ENCODE data around the gene PPP2R2C.

PPP2R2C gene

DNA sequence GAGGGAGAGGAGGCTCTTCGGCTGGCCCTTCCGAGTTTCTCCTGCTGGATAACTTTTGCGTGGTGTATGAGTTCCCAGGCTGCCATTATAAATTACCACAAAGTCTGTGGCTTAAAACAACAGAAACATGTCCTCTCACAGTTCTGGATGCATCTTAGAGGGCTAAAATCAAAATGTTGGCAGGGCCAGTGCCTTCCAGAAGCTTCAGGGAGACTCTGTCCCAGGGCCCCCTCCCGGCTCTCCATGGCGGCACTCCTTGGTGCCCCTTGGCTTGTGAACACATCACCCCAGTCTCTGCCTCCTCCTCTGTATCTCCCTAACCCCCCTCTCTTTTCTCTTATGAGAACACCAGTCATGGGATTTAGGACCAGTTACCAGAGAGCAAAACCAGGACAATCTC, 23.3 kb upstream of the PPP2R2C start:
- no peak for DNase-seq (ENCODE audit: extremely low read depth, low read depth)
- no peak overlapping the region for H3K4me3 ChIP-seq (replicated peaks; ENCODE audit: low read depth, low read length)
- no peak for TF ChIP-seq CTCF (IDR thresholded peaks at IDR 0.05; ENCODE audit: low read depth, low read length, missing control alignments)

- DNase-seq (ENCODE audit: extremely low read depth, low read depth): no peak
- no peak for TF ChIP-seq CTCF (IDR thresholded peaks at IDR 0.05; ENCODE audit: low read depth, low read length, missing control alignments)
- no peak overlapping the region for H3K4me3 ChIP-seq (replicated peaks; ENCODE audit: low read depth, low read length)
Observed at GRCh38 chr4:6495296-6495590, 22.8 kb upstream of the PPP2R2C start.

GRCh38 chr4:6494431-6495295, 22.2 kb upstream of the PPP2R2C start:
- no peak for DNase-seq (ENCODE audit: extremely low read depth, low read depth)
- no peak overlapping the region for H3K4me3 ChIP-seq (replicated peaks; ENCODE audit: low read depth, low read length)

GRCh38 chr4:6493658-6494304, 21.4 kb upstream of the PPP2R2C start:
- no peak for DNase-seq (ENCODE audit: extremely low read depth, low read depth)
- TF ChIP-seq CTCF (IDR thresholded peaks at IDR 0.05; ENCODE audit: low read depth, low read length, missing control alignments): no peak
- no peak overlapping the region for H3K4me3 ChIP-seq (replicated peaks; ENCODE audit: low read depth, low read length)

More at GRCh38 chr4:6494431-6495295, 22.2 kb upstream of the PPP2R2C start:
- TF ChIP-seq CTCF (IDR thresholded peaks at IDR 0.05; ENCODE audit: low read depth, low read length, missing control alignments): no peak

DNA sequence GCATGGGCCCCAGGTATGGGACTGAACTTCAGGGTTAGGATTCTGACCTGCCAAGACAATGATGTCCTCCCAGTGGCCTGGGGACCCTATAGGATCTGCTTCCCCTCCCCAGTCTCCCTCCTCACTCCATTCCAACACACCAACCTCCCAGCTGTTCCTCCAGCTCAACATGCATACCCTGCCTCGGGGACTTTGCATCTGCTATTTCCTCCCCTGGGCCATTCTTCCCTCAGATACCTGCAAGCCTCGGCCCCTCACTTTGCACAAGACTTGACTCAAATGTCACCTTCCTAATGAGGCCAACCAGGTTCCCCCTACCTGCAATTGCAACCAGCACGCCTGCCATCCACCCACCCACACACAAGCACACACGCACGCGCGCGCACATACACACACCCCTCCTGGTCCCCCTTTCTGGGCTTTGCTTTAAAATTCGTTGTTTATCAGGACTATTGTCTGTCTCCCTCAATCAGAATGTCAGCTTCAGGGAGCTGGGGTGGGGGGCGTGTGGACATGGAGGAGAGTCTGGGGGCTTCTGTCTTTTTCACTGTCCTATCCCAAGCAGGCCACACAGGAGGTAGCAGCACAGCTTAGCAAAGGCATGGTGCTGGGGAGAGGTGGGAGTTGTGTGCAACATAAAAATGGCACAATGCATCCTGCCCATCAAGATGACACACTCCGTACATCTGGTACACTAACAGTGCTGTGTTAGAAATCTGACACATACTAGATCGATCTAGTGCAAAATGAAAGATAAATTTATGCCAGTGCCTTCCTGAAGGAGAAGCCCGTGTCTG, 20.6 kb upstream of the PPP2R2C start:
- TF ChIP-seq CTCF (IDR thresholded peaks at IDR 0.05; ENCODE audit: low read depth, low read length, missing control alignments): no peak
- DNase-seq (ENCODE audit: extremely low read depth, low read depth): no peak
- H3K4me3 ChIP-seq (replicated peaks; ENCODE audit: low read depth, low read length): no peak overlapping the region

GRCh38 chr4:6492027-6492590, 19.7 kb upstream of the PPP2R2C start:
- DNase-seq (ENCODE audit: extremely low read depth, low read depth): no peak
- H3K4me3 ChIP-seq (replicated peaks; ENCODE audit: low read depth, low read length): no peak overlapping the region
- no peak for TF ChIP-seq CTCF (IDR thresholded peaks at IDR 0.05; ENCODE audit: low read depth, low read length, missing control alignments)
